CD4-positive, alpha-beta memory T cell (primary cell): Measurements from ENCODE around the gene MRPL11. TPM values are rescaled to one million over a fixed set of nuclear protein-coding genes. Genes with fewer than 3 reads are reported as not detected.

Experiments used
- CTCF ChIA-PET: fragments of 350-600 bp; sonication (Branson Sonifier 250); formaldehyde crosslinking; loops from one replicate; lab custom pipeline; 2021; ENCODE audit warnings: inconsistent platforms; ENCODE audit not compliant: partially characterized antibody; lab: Charles Lee
- POLR2A ChIA-PET: fragments of 350-600 bp; sonication (Branson Sonifier 250); formaldehyde crosslinking; loops from one replicate; lab custom pipeline; 2021; ENCODE audit not compliant: partially characterized antibody; lab: Charles Lee
- DNase-seq, 5 donors: peaks; one replicate each; pipeline versions ENCODE4 v3.0.0 to v3.0.0-alpha.2; 2020 to 2022; ENCODE audit warnings: mixed read lengths in 1 of 5
- H3K27ac ChIP-seq: one replicate; pipeline ENCODE4 v1.7.0; 2013; ENCODE audit warnings: low read depth, low read length
- H3K27me3 ChIP-seq: 2 replicates; pipeline ENCODE4 v1.7.0; 2013; ENCODE audit warnings: mild to moderate bottlenecking, low read length, moderate library complexity; ENCODE audit not compliant: insufficient read depth
- H3K36me3 ChIP-seq: 2 replicates; pipeline ENCODE4 v1.7.0; 2013; ENCODE audit warnings: mild to moderate bottlenecking, low read length, moderate library complexity; ENCODE audit not compliant: insufficient read depth
- H3K4me1 ChIP-seq: 2 replicates; pipeline ENCODE4 v1.7.0; 2013; ENCODE audit warnings: mild to moderate bottlenecking, low read length, moderate library complexity; ENCODE audit not compliant: insufficient read depth
- H3K4me3 ChIP-seq, 2 donors: one replicate each; pipeline ENCODE4 v1.7.0; 2013; ENCODE audit warnings: low read length in 2 of 2, mild to moderate bottlenecking in 1 of 2
- H3K9me3 ChIP-seq, 2 donors: one replicate each; pipeline ENCODE4 v1.7.0; 2013; ENCODE audit warnings: low read length in 2 of 2, control low read depth in 1 of 2; ENCODE audit not compliant: control insufficient read depth in 1 of 2
- H3K27ac Mint-ChIP-seq, 7 donors: one replicate each; pipeline ENCODE4 v1.8.0; 2020 to 2021; ENCODE audit warnings: mixed read lengths in 7 of 7, mild to moderate bottlenecking in 6 of 7, inconsistent platforms in 3 of 7, moderate library complexity in 3 of 7
- H3K27me3 Mint-ChIP-seq, 2 donors: one replicate each; pipeline ENCODE4 v1.8.0; 2020 to 2021; ENCODE audit warnings: mixed read lengths in 2 of 2
- H3K36me3 Mint-ChIP-seq, 2 donors: one replicate each; pipeline ENCODE4 v1.8.0; 2020 to 2021; ENCODE audit warnings: mixed read lengths in 2 of 2, inconsistent platforms in 1 of 2, mild to moderate bottlenecking in 1 of 2
- H3K4me1 Mint-ChIP-seq, 4 donors: one replicate each; pipeline ENCODE4 v1.8.0; 2020 to 2021; ENCODE audit warnings: mixed read lengths in 4 of 4, mild to moderate bottlenecking in 1 of 4
- H3K4me3 Mint-ChIP-seq, 8 donors: one replicate each; pipeline ENCODE4 v1.8.0; 2020 to 2021; ENCODE audit warnings: mixed read lengths in 8 of 8, mild to moderate bottlenecking in 7 of 8, moderate library complexity in 6 of 8, inconsistent platforms in 3 of 8
- H3K9me3 Mint-ChIP-seq, 8 donors: one replicate each; pipeline ENCODE4 v1.8.0; 2020 to 2021; ENCODE audit warnings: mixed read lengths in 8 of 8, mild to moderate bottlenecking in 5 of 8, inconsistent platforms in 3 of 8, moderate library complexity in 1 of 8
- intact Hi-C: fragments of 100-400 bp; cut with micrococcal nuclease; formaldehyde crosslinking; loops from one replicate; pipeline ENCODE4 v1.15.1; 2023
- polyA plus RNA-seq, 2 donors: library from polyadenylated mRNA; unstranded; fragments of 300-500 nt; fragmentation: Illumina TruSeq; gene quantifications; one replicate each; pipeline ENCODE4 v1.2.3, GENCODE V29; 2021
- total RNA-seq, 2 experiments: library from RNA; stranded (reverse); gene quantifications; one replicate each; pipeline ENCODE4 v1.2.3, GENCODE V29; 2021

The MRPL11 gene
- total and polyA plus RNA-seq, 4 experiments from 2014 or later: 22.0 to 78.1 (median 52.4) TPM

GRCh38 chr11:66408488-66409214 is 30.0 kb downstream of the MRPL11 start:
- H3K27ac ChIP-seq: no peak overlapping the region
- no peaks in the 10 kb centered on the region for H3K9me3 ChIP-seq
- Mint-ChIP-seq H3K4me3 (peak overlapping the region; percentile 76 to 91 (median 80)), H3K9me3 (no peaks in the 10 kb centered on the region), H3K4me1 (peaks cover 3 to 5% (median 4%) of the 10 kb centered on the region in 4 donors), H3K27me3 (peaks cover 0 to 33% of the 10 kb centered on the region in 2 donors), H3K27ac (peak overlapping the region in 5 of 7 donors; percentile 36 to 89 (median 80)), H3K36me3 (no peaks in the 10 kb centered on the region)
- ChIA-PET CTCF (interaction anchor here (0.6 to 4.4 kb wide), 12 partner anchors 9 to 477 kb away, joined by 3 to 52 read pairs (median 6); partner anchors contain the start of genes DPP3 and RBM4B), POLR2A (interaction anchor here (0.8 to 2.8 kb wide), 6 partner anchors 12 to 269 kb away, joined by 3 to 9 read pairs (median 4); partner anchors contain the start of genes ACTN3, DPP3, MRPL11 and NPAS4)
- DNase-seq: peak; percentile 86 to 92 (median 89)
- intact Hi-C loops: loop anchor here (1.0 to 10.0 kb wide), 6 partner anchors 22 to 426 kb away; partner anchors contain the start of genes DPP3 and MRPL11
- peaks cover 5% of the 10 kb centered on the region for H3K4me1 ChIP-seq
- peak overlapping the region in 1 of 2 donors; percentile 70 for H3K4me3 ChIP-seq
- H3K36me3 ChIP-seq: no peaks in the 10 kb centered on the region
- H3K27me3 ChIP-seq: no peaks in the 10 kb centered on the region

- ChIA-PET CTCF (interaction anchor here (0.7 to 4.4 kb wide), 16 partner anchors 14 to 426 kb away, joined by 3 to 52 read pairs (median 5); partner anchors contain the start of genes DPP3, MRPL11 and RBM4B), POLR2A (interaction anchor here (1.2 to 2.8 kb wide), 2 partner anchors 31 to 270 kb away, joined by 4 to 9 read pairs; partner anchors contain the start of genes MRPL11 and RBM4B)
- peaks cover 5% of the 10 kb centered on the region for H3K4me1 ChIP-seq
- DNase-seq: no peak
- H3K4me3 Mint-ChIP-seq: no peak overlapping the region
- H3K27me3 Mint-ChIP-seq: peaks cover 0 to 28% of the 10 kb centered on the region in 2 donors
- H3K36me3 ChIP-seq: no peaks in the 10 kb centered on the region
- no peaks in the 10 kb centered on the region for H3K27me3 ChIP-seq
- H3K27ac Mint-ChIP-seq: no peak overlapping the region
- H3K4me1 Mint-ChIP-seq: peaks cover 3 to 5% (median 4%) of the 10 kb centered on the region in 4 donors
- H3K9me3 Mint-ChIP-seq: no peaks in the 10 kb centered on the region
- no peaks in the 10 kb centered on the region for H3K36me3 Mint-ChIP-seq
- no peak overlapping the region for H3K4me3 ChIP-seq
- H3K27ac ChIP-seq: no peak overlapping the region
- no peaks in the 10 kb centered on the region for H3K9me3 ChIP-seq
- intact Hi-C loops: loop anchor here (1.0 to 10.0 kb wide), 6 partner anchors 23 to 427 kb away; partner anchors contain the start of genes DPP3 and MRPL11
These were observed 31.0 kb downstream of the MRPL11 start for GRCh38 chr11:66407651-66408050.

GRCh38 chr11:66393954-66394353 is 44.7 kb downstream of the MRPL11 start:
- Mint-ChIP-seq H3K4me1 (peaks cover 0 to 3% (median 1%) of the 10 kb centered on the region in 4 donors), H3K4me3 (no peak overlapping the region), H3K27ac (no peak overlapping the region), H3K9me3 (no peaks in the 10 kb centered on the region), H3K36me3 (no peaks in the 10 kb centered on the region), H3K27me3 (peaks cover 9% of the 10 kb centered on the region in 2 donors)
- POLR2A ChIA-PET: no interaction called here
- Histone ChIP-seq H3K36me3 (no peaks in the 10 kb centered on the region), H3K9me3 (no peaks in the 10 kb centered on the region), H3K4me1 (no peaks in the 10 kb centered on the region), H3K27ac (no peak overlapping the region), H3K4me3 (no peak overlapping the region), H3K27me3 (no peaks in the 10 kb centered on the region)
- intact Hi-C loops: no loop called here
- no peak for DNase-seq
- CTCF ChIA-PET: interaction anchor here (1.6 kb wide), 1 partner anchor 8 kb away, joined by 4 read pairs; no protein-coding TSS in a partner anchor

GRCh38 chr11:66391322-66391721 is 47.3 kb downstream of the MRPL11 start:
- Mint-ChIP-seq H3K4me3 (no peak overlapping the region), H3K9me3 (no peaks in the 10 kb centered on the region), H3K4me1 (peaks cover 2 to 5% (median 2%) of the 10 kb centered on the region in 4 donors), H3K27me3 (peaks cover 8 to 9% of the 10 kb centered on the region in 2 donors), H3K27ac (no peak overlapping the region), H3K36me3 (no peaks in the 10 kb centered on the region)
- CTCF ChIA-PET: interaction anchor here (1.3 to 9.8 kb wide), 4 partner anchors 12 to 79 kb away, joined by 6 to 87 read pairs (median 47); no protein-coding TSS in a partner anchor
- Histone ChIP-seq H3K27ac (no peak overlapping the region), H3K4me3 (no peak overlapping the region), H3K4me1 (peaks cover 2% of the 10 kb centered on the region), H3K36me3 (no peaks in the 10 kb centered on the region), H3K9me3 (no peaks in the 10 kb centered on the region), H3K27me3 (no peaks in the 10 kb centered on the region)
- intact Hi-C loops: no loop called here
- POLR2A ChIA-PET: no interaction called here
- DNase-seq: no peak

- intact Hi-C loops: loop anchor here (1.0 to 5.0 kb wide), 4 partner anchors 24 to 77 kb away; partner anchors contain the start of genes B4GAT1 and BRMS1
- no peaks in the 10 kb centered on the region for H3K36me3 Mint-ChIP-seq
- peaks cover 6 to 9% (median 7%) of the 10 kb centered on the region in 4 donors for H3K4me1 Mint-ChIP-seq
- CTCF ChIA-PET: interaction anchor here (0.7 to 9.8 kb wide), 25 partner anchors 10 to 288 kb away, joined by 3 to 87 read pairs (median 6); partner anchors contain the start of genes BRMS1, MRPL11, NPAS4 and RBM4B
- no peaks in the 10 kb centered on the region for H3K9me3 Mint-ChIP-seq
- H3K4me1 ChIP-seq: peaks cover 7% of the 10 kb centered on the region
- POLR2A ChIA-PET: interaction anchor here (1.0 to 1.4 kb wide), 3 partner anchors 17 to 77 kb away, joined by 3 to 9 read pairs (median 4); partner anchors contain the start of gene BRMS1
- DNase-seq: peak; percentile 66 to 80 (median 68)
- peaks cover 5 to 6% of the 10 kb centered on the region in 2 donors for H3K27me3 Mint-ChIP-seq
- H3K36me3 ChIP-seq: no peaks in the 10 kb centered on the region
- H3K4me3 ChIP-seq: no peak overlapping the region
- no peak overlapping the region for H3K27ac ChIP-seq
- no peak overlapping the region for H3K4me3 Mint-ChIP-seq
- H3K9me3 ChIP-seq: no peaks in the 10 kb centered on the region
- no peak overlapping the region for H3K27ac Mint-ChIP-seq
- no peaks in the 10 kb centered on the region for H3K27me3 ChIP-seq
These were observed 49.8 kb downstream of the MRPL11 start for GRCh38 chr11:66388780-66389386.

- Mint-ChIP-seq H3K9me3 (no peaks in the 10 kb centered on the region), H3K27ac (peak overlapping the region in 3 of 7 donors; percentile 6 to 78 (median 35)), H3K36me3 (no peaks in the 10 kb centered on the region), H3K4me1 (peaks cover 6 to 9% (median 7%) of the 10 kb centered on the region in 4 donors), H3K27me3 (peaks cover 4 to 8% of the 10 kb centered on the region in 2 donors), H3K4me3 (peak overlapping the region in 7 of 8 donors; percentile 6 to 40 (median 12))
- CTCF ChIA-PET: interaction anchor here (0.6 to 9.8 kb wide), 37 partner anchors 8 to 377 kb away, joined by 3 to 87 read pairs (median 4); partner anchors contain the start of genes BRMS1, CD248, CTSF and MRPL11
- Histone ChIP-seq H3K4me3 (peak overlapping the region in 1 of 2 donors; percentile 31), H3K27me3 (no peaks in the 10 kb centered on the region), H3K36me3 (no peaks in the 10 kb centered on the region), H3K27ac (no peak overlapping the region), H3K4me1 (peaks cover 7% of the 10 kb centered on the region), H3K9me3 (no peaks in the 10 kb centered on the region)
- POLR2A ChIA-PET: interaction anchor here (0.8 to 2.1 kb wide), 5 partner anchors 14 to 74 kb away, joined by 3 to 16 read pairs (median 3); partner anchors contain the start of gene SLC29A2
- intact Hi-C loops: loop anchor here (2.0 to 5.0 kb wide), 3 partner anchors 14 to 59 kb away; partner anchors contain the start of genes B4GAT1 and BRMS1
- peak; percentile 70 to 81 (median 76) for DNase-seq
These were observed 52.2 kb downstream of the MRPL11 start for GRCh38 chr11:66386171-66387069.
